ENCODE results near the gene ABCF3.

The ABCF3 gene

GRCh38 chr3:184240384-184241140 is 54.6 kb downstream of the ABCF3 start:
- Histone ChIP-seq H3K36me3 (ENCODE audit: control insufficient read depth in 2 of 2, insufficient read depth in 1 of 2, low read length in 2 of 2) (peaks cover 0 to 39% of the 10 kb centered on the region in 2 experiments; a peak in 1 of 3 replicates), H3K4me1 (ENCODE audit: control insufficient read depth, insufficient read depth, low read length) (no peaks in the 10 kb centered on the region), H3K27ac (ENCODE audit: extremely low read depth, low read depth, low read length) (no peak overlapping the region), H3K4me3 (ENCODE audit: low read depth, low read length) (no peak overlapping the region), H3K9me3 (ENCODE audit: control insufficient read depth, insufficient read depth, low read depth, low read length) (no peaks in the 10 kb centered on the region)
- TF ChIP-seq REST (tag by site-specific recombination; IDR thresholded peaks at IDR 0.05) (peak; percentile 94), ZEB2 (tag by site-specific recombination; IDR thresholded peaks at IDR 0.05) (no peak), ZNF16 (tag by site-specific recombination; IDR thresholded peaks at IDR 0.05; ENCODE audit: low read depth) (no peak)
- ChIA-PET CTCF (interaction anchor here (0.7 to 8.7 kb wide), 3 partner anchors 13 to 97 kb away, joined by 3 to 66 read pairs (median 4); partner anchors contain the start of gene VWA5B2), POLR2A (interaction anchor here (1.1 to 1.2 kb wide), 3 partner anchors 20 to 64 kb away, joined by 4 read pairs; partner anchors contain the start of gene CAMK2N2)

DNA sequence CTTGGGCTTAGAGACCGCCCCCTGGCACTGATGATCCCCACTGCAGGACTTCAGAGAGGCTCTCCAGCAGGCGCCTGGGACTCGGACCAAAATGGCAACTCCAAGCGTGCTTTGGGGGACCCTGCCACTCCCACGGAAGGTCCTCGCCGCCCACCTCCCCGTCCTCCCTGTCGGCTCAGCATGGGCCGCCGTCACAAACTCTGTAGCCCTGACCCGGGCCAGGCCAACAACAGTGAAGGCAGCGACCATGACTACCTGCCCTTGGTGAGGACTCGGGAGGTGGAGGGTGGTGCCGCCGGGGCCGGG is 55.1 kb downstream of the ABCF3 start:
- POLR2A ChIA-PET = interaction anchor here (1.1 kb wide), 1 partner anchor 21 kb away, joined by 4 read pairs; no protein-coding TSS in a partner anchor
- CTCF ChIA-PET = interaction anchor here (0.7 to 8.7 kb wide), 4 partner anchors 14 to 98 kb away, joined by 3 to 66 read pairs (median 4); partner anchors contain the start of gene VWA5B2
- Histone ChIP-seq H3K27ac (ENCODE audit: extremely low read depth, low read depth, low read length) (no peak overlapping the region), H3K9me3 (ENCODE audit: control insufficient read depth, insufficient read depth, low read depth, low read length) (no peaks in the 10 kb centered on the region), H3K4me1 (ENCODE audit: control insufficient read depth, insufficient read depth, low read length) (no peaks in the 10 kb centered on the region), H3K4me3 (ENCODE audit: low read depth, low read length) (no peak overlapping the region), H3K36me3 (ENCODE audit: control insufficient read depth in 2 of 2, insufficient read depth in 1 of 2, low read length in 2 of 2) (peaks cover 0 to 44% of the 10 kb centered on the region in 2 experiments; a peak in 1 of 3 replicates)
- TF ChIP-seq ZNF350 (tag by site-specific recombination; IDR thresholded peaks at IDR 0.05) (no peak), ZNF707 (tag by site-specific recombination; IDR thresholded peaks at IDR 0.05) (no peak), SP2 (tag by site-specific recombination; IDR thresholded peaks at IDR 0.05) (no peak), ZBTB48 (tag by site-specific recombination; IDR thresholded peaks at IDR 0.05) (no peak), ZNF670 (tag by site-specific recombination; IDR thresholded peaks at IDR 0.05; ENCODE audit: low read depth) (no peak), ZNF433 (tag by site-specific recombination; IDR thresholded peaks at IDR 0.05; ENCODE audit: low read depth) (no peak), ZNF548 (tag by site-specific recombination; IDR thresholded peaks at IDR 0.05) (no peak), PRDM1 (tag by site-specific recombination; IDR thresholded peaks at IDR 0.05) (no peak), ZNF677 (tag by site-specific recombination; IDR thresholded peaks at IDR 0.05) (no peak), SCRT2 (tag by site-specific recombination; IDR thresholded peaks at IDR 0.05) (no peak), ZNF600 (tag by site-specific recombination; IDR thresholded peaks at IDR 0.05) (no peak), ZNF654 (tag by site-specific recombination; IDR thresholded peaks at IDR 0.05; ENCODE audit: low read depth) (no peak), BCL6B (tag by site-specific recombination; IDR thresholded peaks at IDR 0.05) (no peak), ZNF362 (tag by site-specific recombination; IDR thresholded peaks at IDR 0.05) (no peak), PATZ1 (tag by site-specific recombination; IDR thresholded peaks at IDR 0.05) (no peak)
- TF ChIP-seq, protein P1, sequence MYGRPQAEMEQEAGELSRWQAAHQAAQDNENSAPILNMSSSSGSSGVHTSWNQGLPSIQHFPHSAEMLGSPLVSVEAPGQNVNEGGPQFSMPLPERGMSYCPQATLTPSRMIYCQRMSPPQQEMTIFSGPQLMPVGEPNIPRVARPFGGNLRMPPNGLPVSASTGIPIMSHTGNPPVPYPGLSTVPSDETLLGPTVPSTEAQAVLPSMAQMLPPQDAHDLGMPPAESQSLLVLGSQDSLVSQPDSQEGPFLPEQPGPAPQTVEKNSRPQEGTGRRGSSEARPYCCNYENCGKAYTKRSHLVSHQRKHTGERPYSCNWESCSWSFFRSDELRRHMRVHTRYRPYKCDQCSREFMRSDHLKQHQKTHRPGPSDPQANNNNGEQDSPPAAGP (tag by site-specific recombination; IDR thresholded peaks at IDR 0.05) = no peak
- TF ChIP-seq, protein P2, sequence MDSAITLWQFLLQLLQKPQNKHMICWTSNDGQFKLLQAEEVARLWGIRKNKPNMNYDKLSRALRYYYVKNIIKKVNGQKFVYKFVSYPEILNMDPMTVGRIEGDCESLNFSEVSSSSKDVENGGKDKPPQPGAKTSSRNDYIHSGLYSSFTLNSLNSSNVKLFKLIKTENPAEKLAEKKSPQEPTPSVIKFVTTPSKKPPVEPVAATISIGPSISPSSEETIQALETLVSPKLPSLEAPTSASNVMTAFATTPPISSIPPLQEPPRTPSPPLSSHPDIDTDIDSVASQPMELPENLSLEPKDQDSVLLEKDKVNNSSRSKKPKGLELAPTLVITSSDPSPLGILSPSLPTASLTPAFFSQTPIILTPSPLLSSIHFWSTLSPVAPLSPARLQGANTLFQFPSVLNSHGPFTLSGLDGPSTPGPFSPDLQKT (IDR thresholded peaks at IDR 0.05; ENCODE audit: borderline replicate concordance, low read depth, low read length) = no peak
- TF ChIP-seq, protein P3, sequence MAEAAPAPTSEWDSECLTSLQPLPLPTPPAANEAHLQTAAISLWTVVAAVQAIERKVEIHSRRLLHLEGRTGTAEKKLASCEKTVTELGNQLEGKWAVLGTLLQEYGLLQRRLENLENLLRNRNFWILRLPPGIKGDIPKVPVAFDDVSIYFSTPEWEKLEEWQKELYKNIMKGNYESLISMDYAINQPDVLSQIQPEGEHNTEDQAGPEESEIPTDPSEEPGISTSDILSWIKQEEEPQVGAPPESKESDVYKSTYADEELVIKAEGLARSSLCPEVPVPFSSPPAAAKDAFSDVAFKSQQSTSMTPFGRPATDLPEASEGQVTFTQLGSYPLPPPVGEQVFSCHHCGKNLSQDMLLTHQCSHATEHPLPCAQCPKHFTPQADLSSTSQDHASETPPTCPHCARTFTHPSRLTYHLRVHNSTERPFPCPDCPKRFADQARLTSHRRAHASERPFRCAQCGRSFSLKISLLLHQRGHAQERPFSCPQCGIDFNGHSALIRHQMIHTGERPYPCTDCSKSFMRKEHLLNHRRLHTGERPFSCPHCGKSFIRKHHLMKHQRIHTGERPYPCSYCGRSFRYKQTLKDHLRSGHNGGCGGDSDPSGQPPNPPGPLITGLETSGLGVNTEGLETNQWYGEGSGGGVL (tag by site-specific recombination; IDR thresholded peaks at IDR 0.05) = no peak
